Loucy (cell line): ENCODE measurements around the gene COX18.

Source experiments
- CTCF ChIP-seq: fragments of 200-600 bp; sonication (generic); conservative IDR thresholded peaks from 2 replicates; pipeline ENCODE4 v1.5.1; 2014; ENCODE audit warnings: mild to moderate bottlenecking, antibody characterized with exemption, low read length
- EZH2phosphoT487 ChIP-seq: fragments of 200-600 bp; IDR thresholded peaks from 2 replicates; pipeline ENCODE4 v1.6.1; 2018; ENCODE audit warnings: antibody characterized with exemption, mild to moderate bottlenecking, moderate library complexity, borderline replicate concordance

- TF ChIP-seq CTCF: no peak
- TF ChIP-seq EZH2phosphoT487: no peak
These were observed 50.9 kb downstream of the COX18 start for GRCh38 chr4:73018595-73018994.
